Kidney epithelial cell (primary cell): ENCODE results near the gene LDB3. TPM values are rescaled to one million over a fixed set of nuclear protein-coding genes. Genes with fewer than 3 reads are reported as not detected.

Source experiments
- DNase-seq: peaks from one replicate; pipeline ENCODE4 v3.0.0-alpha.2; 2010; ENCODE audit warnings: low read depth
- H3K27me3 ChIP-seq: 2 replicates; pipeline ENCODE4 v1.6.0; 2011; ENCODE audit warnings: low read length; ENCODE audit not compliant: control insufficient read depth, insufficient read depth
- H3K36me3 ChIP-seq: 2 replicates; pipeline ENCODE4 v1.5.1; 2011; ENCODE audit warnings: low read length; ENCODE audit not compliant: control insufficient read depth, insufficient read depth
- H3K4me3 ChIP-seq: 2 replicates; pipeline ENCODE4 v1.5.1; 2011; ENCODE audit warnings: low read depth, mild to moderate bottlenecking, control low read depth, low read length
- CTCF ChIP-seq: IDR thresholded peaks from 2 replicates; pipeline ENCODE4 v1.5.1; 2011; ENCODE audit warnings: mild to moderate bottlenecking, moderate library complexity, low read length, control low read depth, inconsistent platforms; ENCODE audit not compliant: insufficient read depth, poor library complexity, severe bottlenecking
- total RNA-seq: library from RNA; depleted of rRNA; stranded (reverse); fragments of >200 nt; gene quantifications from 2 replicates; pipeline ENCODE4 v1.2.3, GENCODE V29; 2015

The LDB3 gene
- total RNA-seq, 1 donor from 2014 or later = 0.17 TPM

- DNase-seq = no peak
- Histone ChIP-seq H3K4me3 (no peak overlapping the region), H3K27me3 (no peaks in the 10 kb centered on the region), H3K36me3 (no peaks in the 10 kb centered on the region)
- no peak for TF ChIP-seq CTCF
These were observed 75.9 kb downstream of the LDB3 start for GRCh38 chr10:86744067-86744725.

- no peaks in the 10 kb centered on the region for H3K27me3 ChIP-seq
- TF ChIP-seq CTCF = no peak
- DNase-seq = no peak
- H3K4me3 ChIP-seq = no peak overlapping the region
- no peaks in the 10 kb centered on the region for H3K36me3 ChIP-seq
These were observed 79.7 kb downstream of the LDB3 start for GRCh38 chr10:86747796-86748581.

GRCh38 chr10:86749854-86750253 is 81.5 kb downstream of the LDB3 start:
- TF ChIP-seq CTCF = no peak
- Histone ChIP-seq H3K27me3 (no peaks in the 10 kb centered on the region), H3K4me3 (no peak overlapping the region), H3K36me3 (no peaks in the 10 kb centered on the region)
- no peak for DNase-seq

- Histone ChIP-seq H3K27me3 (no peaks in the 10 kb centered on the region), H3K36me3 (no peaks in the 10 kb centered on the region), H3K4me3 (no peak overlapping the region)
- no peak for TF ChIP-seq CTCF
- no peak for DNase-seq
These were observed 83.2 kb downstream of the LDB3 start for GRCh38 chr10:86751477-86751876.

- no peaks in the 10 kb centered on the region for H3K27me3 ChIP-seq
- no peak for TF ChIP-seq CTCF
- H3K36me3 ChIP-seq = no peaks in the 10 kb centered on the region
- DNase-seq = no peak
- no peak overlapping the region for H3K4me3 ChIP-seq
These were observed 84.0 kb downstream of the LDB3 start for GRCh38 chr10:86752311-86752710.
